Activated naive CD4-positive, alpha-beta T cell treated with anti-CD3 and anti-CD28 coated beads, Interleukin-2, amount 50 U/mL, for 72 hours (primary cell): ENCODE data around the gene GTF3C5. TPM values are rescaled to one million over a fixed set of nuclear protein-coding genes. Genes with fewer than 3 reads are reported as not detected.
"Not testable (repeated sequence)": the region's sequence is repeated elsewhere in the genome, so short reads cannot be mapped to it uniquely, and the experiment has no call there.

Experiments
- ATAC-seq, 2 donors: fragments of 150-1000 bp; cut with Tn5 transposase; 2 replicates each; pipeline ENCODE4 v1.10.0; 2021; ENCODE audit warnings: mild to moderate bottlenecking in 2 of 2, moderate library complexity in 2 of 2
- DNase-seq, 2 donors: peaks; one replicate each; pipeline ENCODE4 v3.0.0; 2021 to 2022; ENCODE audit warnings: low spot score in 2 of 2
- H3K27ac Mint-ChIP-seq, 2 donors: one replicate each; pipeline ENCODE4 v1.8.0; 2022; ENCODE audit warnings: mild to moderate bottlenecking in 2 of 2, mixed read lengths in 2 of 2
- H3K36me3 Mint-ChIP-seq, 2 donors: one replicate each; pipeline ENCODE4 v1.8.0; 2022; ENCODE audit warnings: mixed read lengths in 2 of 2
- H3K9me3 Mint-ChIP-seq, 2 donors: one replicate each; pipeline ENCODE4 v1.8.0; 2022; ENCODE audit warnings: mixed read lengths in 2 of 2
- total RNA-seq, 2 donors: library from RNA; stranded (reverse); gene quantifications; one replicate each; pipeline ENCODE4 v1.2.3, GENCODE V29; 2022

The GTF3C5 gene
- total RNA-seq, 2 donors from 2014 or later, result 104 to 194 TPM

- DNase-seq, result no peak
- Mint-ChIP-seq H3K36me3 (no peaks in the 10 kb centered on the region), H3K9me3 (no peaks in the 10 kb centered on the region), H3K27ac (no peak overlapping the region)
- no peak for ATAC-seq
These were observed 35.6 kb downstream of the GTF3C5 start for GRCh38 chr9:133066181-133066983.

- Mint-ChIP-seq H3K36me3 (no peaks in the 10 kb centered on the region), H3K9me3 (no peaks in the 10 kb centered on the region)
These were observed 36.2 kb downstream of the GTF3C5 start for GRCh38 chr9:133067006-133067405.

GRCh38 chr9:133067813-133068212, 37.0 kb downstream of the GTF3C5 start:
- ATAC-seq, result no peak
- H3K9me3 Mint-ChIP-seq, result no peaks in the 10 kb centered on the region

More at GRCh38 chr9:133067006-133067405, 36.2 kb downstream of the GTF3C5 start:
- DNase-seq, result no peak
- ATAC-seq, result no peak
- no peak overlapping the region for H3K27ac Mint-ChIP-seq

GRCh38 chr9:133068431-133068830, 37.6 kb downstream of the GTF3C5 start:
- not testable (repeated sequence) for ATAC-seq, H3K9me3 Mint-ChIP-seq, DNase-seq, H3K27ac Mint-ChIP-seq, H3K36me3 Mint-ChIP-seq

More at GRCh38 chr9:133067813-133068212, 37.0 kb downstream of the GTF3C5 start:
- no peaks in the 10 kb centered on the region for H3K36me3 Mint-ChIP-seq
- no peak overlapping the region for H3K27ac Mint-ChIP-seq
- no peak for DNase-seq

GRCh38 chr9:133070500-133070961, 39.7 kb downstream of the GTF3C5 start:
- not testable (repeated sequence) for H3K27ac Mint-ChIP-seq, H3K36me3 Mint-ChIP-seq, H3K9me3 Mint-ChIP-seq, DNase-seq
- ATAC-seq, result peak in 1 of 2 donors; percentile 49

- H3K36me3 Mint-ChIP-seq, H3K9me3 Mint-ChIP-seq, H3K27ac Mint-ChIP-seq, DNase-seq, ATAC-seq: not testable (repeated sequence)
These were observed 40.2 kb downstream of the GTF3C5 start for GRCh38 chr9:133070985-133071384.

GRCh38 chr9:133071484-133072150, 40.8 kb downstream of the GTF3C5 start:
- Mint-ChIP-seq H3K9me3 (no peaks in the 10 kb centered on the region), H3K36me3 (no peaks in the 10 kb centered on the region), H3K27ac (peak overlapping the region in 1 of 2 donors; percentile 90)
- ATAC-seq, result no peak
- DNase-seq, result no peak

- DNase-seq, H3K36me3 Mint-ChIP-seq, ATAC-seq, H3K9me3 Mint-ChIP-seq: not testable (repeated sequence)
- peak overlapping the region in 1 of 2 donors; percentile 90 for H3K27ac Mint-ChIP-seq
These were observed 41.4 kb downstream of the GTF3C5 start for GRCh38 chr9:133072210-133072609.

GRCh38 chr9:133073086-133074014, 42.6 kb downstream of the GTF3C5 start:
- ATAC-seq (no peak), DNase-seq (no peak)
- Mint-ChIP-seq H3K36me3 (no peaks in the 10 kb centered on the region), H3K9me3 (no peaks in the 10 kb centered on the region), H3K27ac (no peak overlapping the region)

- DNase-seq (no peak), ATAC-seq (no peak)
- no peaks in the 10 kb centered on the region for H3K9me3 Mint-ChIP-seq
- no peak overlapping the region for H3K27ac Mint-ChIP-seq
- H3K36me3 Mint-ChIP-seq, result no peaks in the 10 kb centered on the region
These were observed 43.4 kb downstream of the GTF3C5 start for GRCh38 chr9:133074111-133074651.

- no peak for DNase-seq
- Mint-ChIP-seq H3K9me3 (no peaks in the 10 kb centered on the region), H3K27ac (no peak overlapping the region), H3K36me3 (no peaks in the 10 kb centered on the region)
- ATAC-seq, result no peak
These were observed 45.3 kb downstream of the GTF3C5 start for GRCh38 chr9:133075925-133076630.

- no peak for ATAC-seq
- Mint-ChIP-seq H3K36me3 (no peaks in the 10 kb centered on the region), H3K27ac (no peak overlapping the region)
These were observed 45.9 kb downstream of the GTF3C5 start for GRCh38 chr9:133076691-133077090.

GRCh38 chr9:133078486-133078885, 47.7 kb downstream of the GTF3C5 start:
- no peak for ATAC-seq
- no peaks in the 10 kb centered on the region for H3K36me3 Mint-ChIP-seq
- DNase-seq, result peak in 1 of 2 donors; percentile 23
- no peaks in the 10 kb centered on the region for H3K9me3 Mint-ChIP-seq
- H3K27ac Mint-ChIP-seq, result no peak overlapping the region

More at GRCh38 chr9:133076691-133077090, 45.9 kb downstream of the GTF3C5 start:
- DNase-seq, result no peak
- H3K9me3 Mint-ChIP-seq, result no peaks in the 10 kb centered on the region

- ATAC-seq (no peak), DNase-seq (no peak)
- Mint-ChIP-seq H3K9me3 (no peaks in the 10 kb centered on the region), H3K27ac (peak overlapping the region in 1 of 2 donors; percentile 6), H3K36me3 (no peaks in the 10 kb centered on the region)
These were observed 49.4 kb downstream of the GTF3C5 start for GRCh38 chr9:133080161-133080560.

GRCh38 chr9:133080786-133081779, 50.3 kb downstream of the GTF3C5 start:
- DNase-seq (peak in 1 of 2 donors; percentile 23), ATAC-seq (peak in 1 of 2 donors; percentile 63)
- not testable (repeated sequence) for H3K9me3 Mint-ChIP-seq, H3K36me3 Mint-ChIP-seq, H3K27ac Mint-ChIP-seq
